GM19397 (cell line): ENCODE results near the gene SERGEF.

Experiments
- ATAC-seq: cut with Tn5 transposase; IDR thresholded peaks from one replicate; pipeline ENCODE4 v1.9.1; 2021; ENCODE audit warnings: mild to moderate bottlenecking, moderate library complexity; ENCODE audit not compliant: unreplicated experiment

The SERGEF gene

DNA sequence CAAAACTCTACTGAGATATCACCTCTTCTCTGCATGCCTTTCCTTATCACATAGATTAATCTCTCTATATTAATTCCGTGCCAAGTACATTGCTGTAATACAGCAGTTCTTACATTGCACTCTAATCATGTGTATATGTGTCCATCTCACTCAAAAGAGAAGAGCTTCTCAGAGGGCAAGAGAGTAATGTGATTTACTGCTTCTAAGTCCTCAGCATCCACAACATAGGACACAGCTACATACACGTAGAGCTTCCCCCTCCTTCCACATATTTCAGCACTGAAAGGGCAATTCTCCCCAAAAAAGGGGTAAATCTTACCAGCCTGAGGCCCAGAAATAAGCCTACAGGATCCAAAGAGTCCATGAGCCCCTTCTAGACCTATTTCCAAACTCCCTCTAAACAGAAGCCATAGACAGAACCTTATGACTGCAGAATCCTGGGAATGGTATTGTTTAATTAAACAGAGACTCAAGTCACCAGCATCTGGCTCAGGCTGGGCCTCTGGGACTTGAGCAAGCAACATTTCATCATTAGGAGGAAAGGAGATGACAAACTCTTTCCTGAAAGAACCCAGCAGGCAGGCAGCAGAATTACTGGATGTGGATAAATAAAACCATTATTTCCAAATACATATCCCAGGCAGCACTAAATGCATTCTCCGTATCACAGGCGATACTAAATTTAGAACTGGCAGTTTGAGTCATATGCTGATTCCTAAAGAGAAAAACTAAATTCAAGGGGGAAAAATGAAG is 191.0 kb downstream of the SERGEF start:
- ATAC-seq = no peak

DNA sequence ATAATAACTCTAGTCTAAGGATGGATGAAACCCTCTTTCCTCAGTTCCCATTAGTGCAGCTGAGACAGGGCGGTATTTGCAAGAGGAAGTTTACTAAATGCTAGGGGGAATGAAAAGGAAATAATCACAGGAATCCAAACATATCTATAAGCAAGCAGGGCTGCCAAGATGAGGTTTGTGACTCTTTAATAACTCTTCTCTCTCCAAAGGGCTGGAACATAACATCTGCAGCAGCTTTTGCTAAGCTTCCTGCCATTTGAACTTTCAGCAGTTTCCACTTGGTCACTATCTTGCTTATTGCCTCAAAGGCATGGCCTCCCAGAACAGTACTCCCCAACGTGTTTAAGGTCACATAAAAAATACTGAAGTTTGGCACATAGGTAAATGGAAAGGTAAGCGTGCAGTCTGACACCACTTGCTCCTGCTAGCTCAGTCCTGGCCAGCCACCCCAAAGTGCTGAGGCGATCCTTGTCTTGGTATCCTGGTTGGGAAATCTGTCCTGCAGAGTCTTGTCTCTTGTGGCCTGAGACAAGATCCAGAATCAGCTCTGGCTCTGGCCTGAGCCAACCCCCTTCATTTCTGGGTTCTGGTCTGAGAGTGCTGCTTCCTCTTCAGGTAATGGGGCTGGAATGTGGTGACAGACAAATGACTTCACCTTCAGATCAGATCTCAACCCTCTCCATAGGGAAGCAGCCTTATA is 196.5 kb downstream of the SERGEF start:
- ATAC-seq = no peak

DNA sequence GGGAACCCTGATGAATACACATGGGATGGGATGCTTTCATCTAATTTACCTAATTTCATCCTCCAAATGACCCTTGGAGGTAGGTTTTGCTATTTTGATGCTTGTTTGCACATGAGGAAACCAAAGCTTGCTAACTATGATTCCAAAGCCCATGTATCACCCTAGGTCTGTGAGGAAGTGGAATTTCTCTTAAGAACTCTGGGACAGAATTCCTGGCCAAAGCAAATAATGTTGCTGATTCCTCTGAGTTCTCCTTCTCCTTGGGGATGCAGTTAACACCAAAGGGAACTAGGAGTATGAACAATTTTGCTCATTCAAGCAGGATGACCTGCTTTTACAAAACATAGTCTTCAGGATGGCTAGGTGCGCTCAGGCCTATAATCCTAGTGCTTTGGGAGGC is 198.3 kb downstream of the SERGEF start:
- ATAC-seq = no peak

DNA sequence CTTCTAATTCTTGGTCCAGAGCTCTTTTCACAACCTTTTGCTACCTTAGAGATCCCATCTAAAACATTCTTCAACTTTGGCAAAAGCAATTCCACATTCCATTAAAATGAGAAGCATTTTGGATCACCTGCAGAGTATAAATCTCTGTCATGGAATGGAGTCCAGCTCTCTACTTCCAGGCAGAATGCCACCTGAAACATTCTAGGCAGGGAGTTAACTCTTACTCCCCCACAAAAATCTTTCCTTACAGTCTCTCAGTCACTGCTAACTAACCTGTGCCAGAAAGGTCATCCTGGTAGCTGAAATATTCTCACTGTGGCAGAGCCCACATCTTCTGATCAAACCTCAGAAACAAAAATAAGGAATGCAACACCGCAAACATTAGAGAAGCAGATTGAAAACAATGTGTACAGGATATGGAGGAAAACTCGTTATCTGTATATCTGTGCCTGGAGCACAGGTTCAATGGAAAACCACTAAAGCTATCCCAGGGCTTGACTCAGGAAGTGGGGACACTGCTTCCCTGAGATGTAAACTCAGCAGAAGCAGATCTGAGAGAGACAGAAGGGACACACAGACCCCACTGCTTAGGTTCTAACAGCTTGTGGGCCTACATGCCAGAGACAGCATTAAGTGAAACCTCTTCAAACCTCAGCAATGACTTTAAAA is 199.3 kb downstream of the SERGEF start:
- ATAC-seq = no peak

DNA sequence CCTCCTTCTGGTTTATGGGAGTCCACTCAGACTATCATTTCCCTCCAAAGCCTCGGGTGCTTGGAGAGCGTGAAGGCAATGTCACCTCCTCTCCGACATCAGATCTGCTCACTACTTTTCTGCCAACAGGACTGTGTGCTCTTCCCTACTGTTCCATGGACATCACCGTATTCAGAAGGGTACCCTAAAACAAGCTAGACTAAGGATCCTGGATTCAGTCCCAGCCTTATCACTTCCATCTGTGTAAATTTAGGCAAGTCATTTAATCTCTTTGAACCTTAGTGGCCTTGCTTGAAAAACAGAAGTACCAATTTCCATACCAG is 200.0 kb downstream of the SERGEF start:
- ATAC-seq = no peak

DNA sequence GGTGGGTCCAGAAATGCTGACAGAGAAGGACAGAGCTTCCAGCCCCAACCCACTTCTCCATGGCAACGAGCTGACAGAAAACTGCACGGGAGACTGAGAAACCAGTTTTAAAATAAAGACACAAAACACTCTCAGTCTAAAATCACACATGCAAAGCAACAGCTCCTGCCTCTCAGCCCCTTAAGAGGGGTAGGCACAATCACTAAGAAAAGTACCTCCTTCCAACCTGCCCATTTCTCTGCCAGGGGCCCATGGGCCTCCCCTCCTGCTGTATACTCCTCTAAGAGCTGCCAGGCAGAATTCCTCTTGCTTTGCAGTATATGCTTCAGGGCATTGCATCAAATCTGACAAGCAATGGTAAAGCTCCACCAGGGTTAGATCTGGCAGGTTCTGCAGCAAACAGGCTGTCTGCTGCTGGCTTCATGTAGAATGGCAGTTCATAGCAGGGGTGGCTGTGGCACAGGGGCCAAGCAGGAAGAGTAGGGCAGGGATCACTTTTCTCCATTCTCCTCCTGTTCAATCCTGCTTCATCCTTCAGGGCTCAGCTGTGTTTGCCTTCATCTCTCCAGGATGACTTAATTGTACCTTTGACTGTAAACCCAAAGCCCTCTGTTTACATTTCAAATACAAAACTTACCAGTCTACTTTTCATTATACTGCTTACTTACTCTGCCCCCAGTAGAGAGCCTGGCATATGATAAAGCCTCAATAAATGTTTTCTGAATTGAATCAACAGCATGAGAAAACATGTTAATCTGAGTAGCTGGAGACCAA is 200.6 kb downstream of the SERGEF start:
- ATAC-seq = no peak

DNA sequence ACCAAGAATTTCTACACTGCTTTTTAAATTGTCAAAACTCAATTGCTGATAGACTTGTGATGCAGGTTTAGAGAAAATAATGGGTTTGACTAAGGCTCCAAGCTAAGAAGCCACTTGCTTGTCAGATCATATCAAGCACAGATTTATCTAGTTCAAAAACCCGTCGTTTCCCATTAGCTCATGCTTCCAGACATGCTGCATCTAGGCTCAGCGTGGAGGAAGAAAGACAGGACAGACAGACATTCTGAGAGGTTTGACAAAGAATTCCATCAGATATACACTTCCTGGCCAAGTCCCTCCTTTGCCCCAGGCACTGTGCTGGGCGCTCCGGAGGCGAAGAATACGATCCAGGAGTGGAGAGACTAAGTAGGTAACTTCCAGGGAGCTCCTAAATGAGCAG is 201.5 kb downstream of the SERGEF start:
- no peak for ATAC-seq

DNA sequence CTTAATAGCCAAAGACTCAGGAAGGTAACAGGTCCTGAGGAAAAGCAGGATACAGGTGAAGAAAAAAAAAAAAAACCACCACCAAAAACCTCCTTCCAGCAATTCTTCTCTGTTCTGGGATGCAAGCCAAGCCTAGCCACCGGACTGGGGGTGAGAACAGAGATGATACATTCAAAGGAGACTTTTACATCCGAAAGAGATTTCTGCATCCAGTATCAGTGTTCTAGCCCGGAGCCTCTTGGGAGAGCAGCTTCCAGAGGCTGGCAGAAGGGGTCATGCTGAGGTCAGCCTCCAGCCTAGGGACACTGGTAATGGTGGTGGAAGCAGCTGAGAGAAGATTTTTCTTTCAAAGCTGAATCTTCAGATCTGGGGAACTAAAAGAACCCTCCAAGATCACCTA is 202.1 kb downstream of the SERGEF start:
- ATAC-seq = no peak

DNA sequence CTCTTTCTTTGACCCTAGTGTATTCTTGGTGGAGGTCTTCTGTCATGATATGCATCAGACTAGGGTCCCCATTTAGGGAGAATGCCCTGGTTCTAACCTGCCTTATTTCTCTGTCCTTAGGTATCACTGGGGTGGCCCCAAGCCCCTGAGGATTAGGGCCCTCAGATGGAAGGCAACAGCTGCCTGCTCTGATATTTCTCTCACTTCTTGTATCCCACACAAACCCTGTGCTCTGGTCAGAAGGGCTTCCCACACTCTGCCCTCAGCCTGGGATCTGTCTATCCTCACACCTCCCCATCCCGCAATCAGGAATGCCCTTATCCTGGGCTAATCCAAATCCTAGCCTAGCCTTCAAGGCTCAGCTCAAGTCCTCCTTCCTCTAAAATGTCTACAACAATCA is 202.8 kb downstream of the SERGEF start:
- ATAC-seq = no peak

DNA sequence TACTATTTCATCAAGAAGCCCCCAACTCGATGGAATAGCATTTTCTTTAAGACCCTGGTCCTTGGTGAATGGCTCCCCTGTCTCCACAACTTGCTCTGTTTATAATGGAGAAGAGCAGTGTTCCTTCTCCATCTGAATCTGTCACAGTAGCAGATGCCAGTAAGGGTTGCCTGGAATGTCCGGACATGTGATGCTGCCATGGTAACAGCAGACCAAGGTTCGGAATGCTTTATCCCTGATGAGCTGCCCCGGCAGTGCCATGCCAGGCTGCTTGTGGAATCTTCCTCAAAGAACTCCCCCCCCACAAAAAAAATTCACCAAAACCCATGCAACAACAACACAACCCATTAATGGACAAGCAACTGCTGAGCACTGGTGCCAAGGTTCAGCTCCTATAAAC is 205.8 kb downstream of the SERGEF start:
- no peak for ATAC-seq

DNA sequence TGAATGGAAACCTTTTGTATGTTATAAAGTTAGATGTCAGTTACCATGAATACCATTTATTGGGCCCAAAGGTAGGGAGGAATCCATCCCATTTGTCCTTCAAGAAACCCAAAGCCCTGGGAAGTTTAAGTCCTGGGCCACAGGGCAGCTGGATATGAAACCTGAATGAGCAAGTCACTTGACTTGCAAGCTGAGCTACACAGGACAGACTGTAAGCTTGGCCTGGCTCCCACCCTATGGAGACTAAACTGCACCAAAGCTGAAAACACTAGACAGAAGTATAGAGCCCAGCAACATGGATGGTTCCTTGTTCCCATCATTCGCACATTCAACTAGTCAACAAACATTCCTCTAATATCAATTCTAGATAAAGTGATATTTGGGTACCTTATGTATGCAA is 207.0 kb downstream of the SERGEF start:
- no peak for ATAC-seq

DNA sequence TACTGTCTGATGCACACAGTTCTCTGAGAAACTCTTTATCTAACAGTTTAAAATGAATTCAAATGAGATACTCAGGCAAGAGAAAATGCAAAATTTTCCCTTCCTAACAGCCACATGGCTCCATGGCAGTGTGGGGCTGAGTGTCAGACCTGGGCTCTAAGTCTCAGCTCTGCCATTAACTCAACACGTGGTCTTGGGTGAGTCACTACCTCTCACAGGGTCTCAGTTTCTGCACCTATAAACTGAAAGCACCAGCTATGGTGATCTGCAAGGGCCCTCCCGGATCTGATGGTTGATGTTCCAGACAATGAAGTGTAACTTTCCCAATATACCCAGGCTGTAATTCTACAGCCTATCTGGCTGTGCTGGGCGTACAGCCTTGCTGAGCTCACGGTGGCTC is 207.8 kb downstream of the SERGEF start:
- ATAC-seq = no peak

DNA sequence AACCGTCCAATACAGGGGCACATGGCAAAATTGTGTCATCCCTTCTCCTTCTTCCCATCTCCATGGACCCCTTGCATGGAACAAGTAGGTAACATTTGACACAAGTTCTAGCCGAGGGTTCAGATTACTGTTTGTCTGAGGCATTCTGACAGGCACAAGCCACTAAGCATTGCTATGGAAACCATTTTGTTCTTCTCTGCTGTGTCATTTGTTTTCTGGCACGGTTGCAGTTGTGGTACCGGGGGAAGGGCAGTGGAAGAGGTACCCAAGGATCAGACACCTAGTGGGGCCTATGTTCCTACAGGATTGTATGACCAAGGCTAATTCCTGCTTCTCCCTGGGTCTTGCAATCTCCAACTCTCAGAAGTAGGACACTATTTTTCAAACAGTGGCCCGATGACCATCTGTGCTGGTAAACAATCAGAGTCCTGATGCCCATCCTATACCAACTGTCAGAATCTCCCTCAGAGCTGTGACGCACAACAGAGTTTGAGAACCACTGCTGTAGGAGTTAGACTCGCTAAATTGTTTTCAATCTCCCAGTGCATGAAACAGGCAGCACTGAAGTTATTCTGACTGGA is 209.0 kb downstream of the SERGEF start:
- ATAC-seq = no peak

DNA sequence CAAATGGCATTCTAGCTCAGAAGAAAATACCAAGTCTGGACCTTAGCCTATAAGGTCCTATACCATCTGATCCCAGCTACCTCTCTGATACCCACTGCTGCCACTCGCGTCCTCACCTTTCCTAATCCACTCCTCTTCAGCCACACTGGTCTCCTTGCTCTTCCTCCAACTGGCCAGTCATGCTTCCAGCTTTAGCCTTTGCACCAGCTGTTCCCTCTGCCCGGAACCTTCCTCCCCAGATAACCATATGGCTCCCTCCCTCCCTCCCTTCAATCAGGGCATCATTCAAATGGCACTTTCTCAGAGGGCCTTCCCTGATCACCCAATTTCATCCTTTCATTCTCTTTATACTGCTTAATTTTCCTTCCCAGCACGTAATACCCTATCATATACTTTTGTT is 210.4 kb downstream of the SERGEF start:
- no peak for ATAC-seq

DNA sequence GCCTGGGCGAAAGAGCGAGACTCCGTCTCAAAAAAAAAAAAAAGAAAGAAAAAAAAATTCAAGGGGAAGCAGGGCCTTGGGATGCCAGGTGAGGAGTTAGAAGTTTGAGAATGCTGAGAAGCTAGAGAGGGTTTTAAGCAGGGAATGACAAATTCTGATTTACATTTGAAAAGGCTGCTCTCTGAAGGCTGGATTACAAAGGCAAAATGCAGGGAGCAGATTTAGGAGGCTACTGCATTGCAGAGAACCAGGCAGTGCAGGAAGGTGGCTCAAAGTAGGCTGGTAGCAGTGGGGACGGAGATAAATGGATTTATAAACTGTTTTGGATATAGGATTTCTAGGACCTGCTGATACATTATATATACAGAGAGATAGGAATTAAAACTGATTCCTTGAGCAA is 211.7 kb downstream of the SERGEF start:
- no peak for ATAC-seq

DNA sequence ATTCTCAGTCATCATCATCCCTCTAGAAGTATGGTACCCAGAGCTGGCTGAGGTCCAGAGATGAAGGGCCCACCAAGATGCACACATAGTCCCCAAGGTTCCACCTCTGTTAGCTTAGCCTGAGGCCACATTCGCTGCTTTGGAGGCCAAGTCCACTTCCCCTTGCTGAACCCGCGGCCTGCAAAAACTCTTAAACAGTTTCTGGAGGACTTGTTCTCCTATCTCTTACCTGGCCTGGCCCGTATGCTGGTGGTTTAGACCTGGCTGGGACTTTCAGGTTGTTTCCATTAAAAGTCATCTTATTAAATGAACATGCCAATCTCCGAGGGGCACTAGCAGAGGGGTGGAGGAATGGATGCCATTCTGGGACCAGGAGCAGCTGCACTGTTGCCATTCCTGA is 213.7 kb downstream of the SERGEF start:
- no peak for ATAC-seq

DNA sequence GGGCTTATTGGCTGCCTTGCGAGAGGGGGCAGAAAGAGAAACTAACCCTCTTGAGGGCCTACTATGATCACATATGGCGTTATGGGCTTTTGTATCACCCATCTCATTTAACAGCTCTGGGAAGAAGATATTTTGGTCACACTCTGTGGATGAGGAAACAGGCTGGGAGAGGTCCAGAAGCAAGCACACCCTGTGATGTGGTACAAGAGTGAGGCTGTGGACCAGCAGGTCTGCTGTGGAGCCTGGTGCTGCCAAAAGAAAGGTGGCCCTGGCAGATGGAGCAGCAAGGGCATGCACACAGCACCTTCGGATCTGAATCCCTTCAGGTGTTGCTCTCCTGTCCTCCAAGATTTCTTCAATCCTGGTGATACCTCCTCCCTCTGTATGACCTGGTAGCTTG is 214.1 kb downstream of the SERGEF start:
- ATAC-seq = no peak

DNA sequence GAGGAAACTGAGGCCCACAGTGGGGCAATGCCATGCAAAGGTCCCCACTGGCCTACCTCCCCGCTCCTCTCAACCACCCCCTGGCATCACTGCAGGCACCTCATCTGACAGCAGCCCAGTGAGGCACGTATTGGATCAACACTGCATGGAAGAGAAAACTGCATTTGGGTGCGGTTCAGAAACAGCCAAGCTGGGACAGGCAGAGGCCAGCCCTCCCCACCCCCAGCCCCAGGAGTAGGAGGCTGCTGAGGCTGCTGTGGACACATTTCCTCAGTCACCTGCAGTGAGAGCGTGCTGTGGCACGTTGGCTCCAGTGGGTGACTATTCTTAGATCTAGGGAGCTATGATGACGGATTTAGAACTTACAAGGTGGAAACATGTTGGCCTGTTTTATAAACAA is 214.6 kb downstream of the SERGEF start:
- no peak for ATAC-seq

DNA sequence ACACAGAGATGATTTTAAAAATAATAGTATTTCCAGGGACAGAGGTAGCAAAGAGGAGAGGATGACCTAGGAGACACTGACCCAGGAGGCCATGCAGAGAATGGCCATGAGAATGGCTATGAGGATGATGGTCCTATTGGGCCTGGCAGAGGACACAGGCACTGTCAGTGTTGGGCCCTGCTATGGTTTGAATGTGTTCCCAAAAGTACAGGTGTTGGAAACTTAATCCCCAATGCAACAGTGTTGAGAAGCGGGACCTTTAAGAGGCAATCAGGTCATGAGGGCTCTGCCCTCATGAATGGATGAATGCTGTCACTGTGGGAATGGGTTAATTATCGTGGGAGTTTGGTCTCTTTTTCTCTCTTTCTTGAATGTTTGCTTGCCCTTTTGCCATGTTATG is 216.7 kb downstream of the SERGEF start:
- ATAC-seq = no peak

DNA sequence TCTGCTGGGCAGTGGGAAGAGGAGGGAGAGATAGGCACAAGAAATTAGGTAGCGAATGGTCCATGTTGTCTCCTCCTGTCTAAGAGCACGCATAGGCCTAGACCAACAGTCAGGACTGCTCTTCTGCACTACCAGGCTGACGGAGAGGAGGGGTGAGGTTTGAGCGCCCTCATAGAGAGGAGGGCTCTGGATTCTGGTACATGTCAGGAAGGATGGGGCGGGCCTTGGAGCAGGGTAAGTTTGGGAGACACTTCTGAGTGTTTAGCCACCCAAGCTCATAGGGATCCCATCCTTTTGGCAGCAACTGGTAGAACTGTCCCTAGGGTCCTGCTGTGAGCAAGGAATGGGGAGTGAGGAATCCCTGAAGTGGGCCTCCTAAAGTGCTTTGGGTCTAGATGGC is 217.9 kb downstream of the SERGEF start:
- no peak for ATAC-seq

DNA sequence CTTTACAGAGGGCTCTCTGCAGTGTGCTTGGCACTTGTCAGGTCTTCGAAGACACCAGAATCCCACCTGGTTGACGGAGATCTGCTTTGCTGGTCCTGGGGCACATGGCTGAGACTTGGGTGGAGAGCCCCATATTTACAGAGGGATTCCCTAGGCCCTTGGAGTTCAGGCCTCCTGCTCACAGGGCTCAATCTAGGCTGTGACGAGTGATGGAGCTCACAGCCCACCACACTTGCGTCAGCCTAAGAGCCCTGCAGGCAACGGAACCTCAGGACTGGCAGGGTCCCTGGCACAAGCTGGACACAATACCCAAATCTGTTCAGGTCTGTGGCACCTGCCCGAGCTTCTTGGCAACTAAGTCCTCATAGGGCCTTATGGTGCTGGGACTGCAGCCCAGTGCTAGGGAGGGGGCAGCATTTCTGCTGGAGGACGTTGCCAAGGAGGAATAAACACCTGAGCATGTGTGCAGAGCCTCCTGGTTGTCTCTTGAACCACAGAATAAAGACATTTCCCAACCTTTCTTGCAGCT is 219.1 kb downstream of the SERGEF start:
- ATAC-seq = no peak
